Measurements from ENCODE around the gene CDCA8. TPM values are rescaled to one million over a fixed set of nuclear protein-coding genes. Genes with fewer than 3 reads are reported as not detected.

Gene CDCA8
- total and polyA plus RNA-seq, 2 experiments from 2014 or later, result 31.6 to 37.9 TPM

- peaks cover 8% of the 10 kb centered on the region; the same call in 1 of the 2 replicates for H3K79me2 ChIP-seq (replicated peaks; ENCODE audit: insufficient read depth)
- ATAC-seq, result no peak
Observed at GRCh38 chr1:37699147-37699546, 6.8 kb downstream of the CDCA8 start.

GRCh38 chr1:37701051-37701450, 8.7 kb downstream of the CDCA8 start:
- H3K36me3 ChIP-seq (ENCODE audit: insufficient read depth), result peaks cover 63% of the 10 kb centered on the region
- no peak overlapping the region for H2AFZ ChIP-seq
- no peak for DNase-seq (ENCODE audit: low spot score)
- peaks cover 81% of the 10 kb centered on the region for H3K36me3 Mint-ChIP-seq (ENCODE audit: low read depth)
- H3K27ac ChIP-seq (ENCODE audit: low read depth), result no peak overlapping the region
- H3K27me3 ChIP-seq (ENCODE audit: insufficient read depth), result no peaks in the 10 kb centered on the region
- H3K27ac Mint-ChIP-seq, result no peak overlapping the region
- ATAC-seq, result no peak
- H3K4me3 ChIP-seq, result no peak overlapping the region
- H3K4me3 Mint-ChIP-seq, result no peak overlapping the region
- H3F3A ChIP-seq (replicated peaks; ENCODE audit: low read depth), result no peaks in the 10 kb centered on the region
- H3K9me3 Mint-ChIP-seq, result no peaks in the 10 kb centered on the region
- peaks cover 1% of the 10 kb centered on the region for H3K27me3 Mint-ChIP-seq (ENCODE audit: insufficient read depth, low read depth, poor library complexity)
- peaks cover 14% of the 10 kb centered on the region; the same call in 1 of the 2 replicates for H4K20me1 ChIP-seq (replicated peaks; ENCODE audit: insufficient read depth)
- no peaks in the 10 kb centered on the region for H3K4me1 ChIP-seq (ENCODE audit: insufficient read depth)
- no peaks in the 10 kb centered on the region for H3K79me2 ChIP-seq (replicated peaks; ENCODE audit: insufficient read depth)
- H3K4me1 Mint-ChIP-seq, result no peaks in the 10 kb centered on the region
- H3K4me2 ChIP-seq, result no peak overlapping the region
- no peaks in the 10 kb centered on the region for H3K9me2 ChIP-seq (ENCODE audit: insufficient read depth)
- TF ChIP-seq STAT1 (IDR thresholded peaks at IDR 0.05; ENCODE audit: unreplicated experiment) (no peak), ETS1 (IDR thresholded peaks at IDR 0.05) (no peak), ZNF331 (CRISPR knock-in tag; IDR thresholded peaks at IDR 0.05; ENCODE audit: low read depth) (no peak), ZNF462 (CRISPR knock-in tag; IDR thresholded peaks at IDR 0.05) (no peak), JUNB (IDR thresholded peaks at IDR 0.05; ENCODE audit: unreplicated experiment) (no peak)

More at GRCh38 chr1:37699147-37699546, 6.8 kb downstream of the CDCA8 start:
- no peaks in the 10 kb centered on the region for H3K4me1 Mint-ChIP-seq
- Histone ChIP-seq H3K36me3 (ENCODE audit: insufficient read depth) (peaks cover 59% of the 10 kb centered on the region), H3K4me2 (no peak overlapping the region), H3K27ac (ENCODE audit: low read depth) (no peak overlapping the region), H3K9me2 (ENCODE audit: insufficient read depth) (no peaks in the 10 kb centered on the region), H3K4me1 (ENCODE audit: insufficient read depth) (no peaks in the 10 kb centered on the region), H3F3A (replicated peaks; ENCODE audit: low read depth) (no peaks in the 10 kb centered on the region), H2AFZ (no peak overlapping the region), H3K27me3 (ENCODE audit: insufficient read depth) (no peaks in the 10 kb centered on the region), H4K20me1 (replicated peaks; ENCODE audit: insufficient read depth) (peaks cover 22% of the 10 kb centered on the region; the same call in 1 of the 2 replicates), H3K4me3 (no peak overlapping the region)
- H3K4me3 Mint-ChIP-seq, result no peak overlapping the region
- DNase-seq (ENCODE audit: low spot score), result no peak
- peaks cover 1% of the 10 kb centered on the region for H3K27me3 Mint-ChIP-seq (ENCODE audit: insufficient read depth, low read depth, poor library complexity)
- TF ChIP-seq EZH2phosphoT487 (IDR thresholded peaks at IDR 0.05; ENCODE audit: unreplicated experiment) (no peak), REST (IDR thresholded peaks at IDR 0.05; ENCODE audit: unreplicated experiment) (no peak), JUNB (IDR thresholded peaks at IDR 0.05; ENCODE audit: unreplicated experiment) (no peak)
- H3K36me3 Mint-ChIP-seq (ENCODE audit: low read depth), result peaks cover 80% of the 10 kb centered on the region
- H3K27ac Mint-ChIP-seq, result no peak overlapping the region
- no peaks in the 10 kb centered on the region for H3K9me3 Mint-ChIP-seq
